Liver (tissue), 9 donors: ENCODE results near the gene CCDC91. TPM values are rescaled to one million over a fixed set of nuclear protein-coding genes. Genes with fewer than 3 reads are reported as not detected.

Source experiments
- DNase-seq: peaks from one replicate; pipeline ENCODE4 v3.0.0-alpha.2; 2017; ENCODE audit warnings: low spot score
- H3K27ac ChIP-seq, 2 donors: one replicate each; pipeline ENCODE4 v1.7.0; 2013; ENCODE audit warnings: inconsistent platforms in 2 of 2, low read length in 2 of 2, control low read depth in 1 of 2, low read depth in 1 of 2, mild to moderate bottlenecking in 1 of 2
- H3K27me3 ChIP-seq, 4 donors: one replicate each; pipeline versions ENCODE4 v1.6.1 to v1.7.0; 2013; ENCODE audit warnings: low read length in 3 of 4, inconsistent platforms in 1 of 4, mild to moderate bottlenecking in 1 of 4, moderate library complexity in 1 of 4; ENCODE audit not compliant: control insufficient read depth in 4 of 4, insufficient read depth in 4 of 4
- H3K36me3 ChIP-seq, 4 donors: one replicate each; pipeline versions ENCODE4 v1.6.1 to v1.7.0; 2013; ENCODE audit warnings: low read length in 3 of 4, mild to moderate bottlenecking in 3 of 4, low read depth in 1 of 4, moderate library complexity in 1 of 4; ENCODE audit not compliant: control insufficient read depth in 4 of 4, insufficient read depth in 3 of 4
- H3K4me1 ChIP-seq, 4 donors: one replicate each; pipeline versions ENCODE4 v1.6.1 to v1.7.0; 2013; ENCODE audit warnings: low read length in 3 of 4, mild to moderate bottlenecking in 3 of 4, moderate library complexity in 1 of 4; ENCODE audit not compliant: control insufficient read depth in 4 of 4, insufficient read depth in 4 of 4
- H3K4me3 ChIP-seq, 3 donors: one replicate each; pipeline versions ENCODE4 v1.6.1 to v1.7.0; 2013; ENCODE audit warnings: low read length in 3 of 3, control low read depth in 1 of 3, low read depth in 1 of 3, mild to moderate bottlenecking in 1 of 3
- H3K9ac ChIP-seq, 2 donors: one replicate each; pipeline ENCODE4 v1.7.0; 2013; ENCODE audit warnings: low read length in 2 of 2, mild to moderate bottlenecking in 2 of 2, moderate library complexity in 2 of 2, control low read depth in 1 of 2, low read depth in 1 of 2
- H3K9me3 ChIP-seq, 4 donors: one replicate each; pipeline versions ENCODE4 v1.6.1 to v1.7.0; 2013; ENCODE audit warnings: low read length in 3 of 4; ENCODE audit not compliant: control insufficient read depth in 4 of 4
- ATF3 ChIP-seq: IDR thresholded peaks from 2 replicates; pipeline ENCODE4 v1.6.1; 2016; ENCODE audit warnings: antibody characterized with exemption
- CTCF ChIP-seq: fragments of 150-350 bp; IDR thresholded peaks from 2 replicates; pipeline ENCODE4 v1.5.1; 2017; ENCODE audit warnings: improper control_type of control experiment, low read depth, low read length; ENCODE audit not compliant: missing input control
- EGR1 ChIP-seq, 2 donors: IDR thresholded peaks; 2 replicates each; pipeline ENCODE4 v1.6.1; 2016 to 2018; ENCODE audit warnings: antibody characterized with exemption in 2 of 2, low read depth in 2 of 2
- FOXA1 ChIP-seq: IDR thresholded peaks from 2 replicates; pipeline ENCODE4 v1.6.1; 2016; ENCODE audit warnings: antibody characterized with exemption
- FOXA2 ChIP-seq: IDR thresholded peaks from 2 replicates; pipeline ENCODE4 v1.6.1; 2016; ENCODE audit warnings: antibody characterized with exemption
- GABPA ChIP-seq, 2 donors: IDR thresholded peaks in 1 of 2; conservative IDR thresholded peaks in 1 of 2; 2 replicates each; pipeline ENCODE4 v1.6.1; 2016; ENCODE audit warnings: antibody characterized with exemption in 2 of 2, mild to moderate bottlenecking in 1 of 2, moderate library complexity in 1 of 2
- HNF4A ChIP-seq, 2 donors: conservative IDR thresholded peaks; 2 replicates each; pipeline ENCODE4 v1.6.1; 2016; ENCODE audit warnings: antibody characterized with exemption in 2 of 2, mild to moderate bottlenecking in 2 of 2
- HNF4G ChIP-seq: IDR thresholded peaks from 2 replicates; pipeline ENCODE4 v1.6.1; 2016; ENCODE audit warnings: antibody characterized with exemption
- JUND ChIP-seq, 2 donors: IDR thresholded peaks; 2 replicates each; pipeline ENCODE4 v1.6.1; 2016; ENCODE audit warnings: antibody characterized with exemption in 2 of 2
- NR2F2 ChIP-seq: IDR thresholded peaks from 2 replicates; pipeline ENCODE4 v1.6.1; 2016; ENCODE audit warnings: antibody characterized with exemption
- RAD21 ChIP-seq, 2 donors: IDR thresholded peaks; 2 replicates each; pipeline ENCODE4 v1.6.1; 2016; ENCODE audit warnings: antibody characterized with exemption in 2 of 2, mild to moderate bottlenecking in 2 of 2
- REST ChIP-seq: IDR thresholded peaks from 2 replicates; pipeline ENCODE4 v1.6.1; 2016; ENCODE audit warnings: antibody characterized with exemption, mild to moderate bottlenecking
- RXRA ChIP-seq, 2 donors: IDR thresholded peaks; 2 replicates each; pipeline ENCODE4 v1.6.1; 2017 to 2018; ENCODE audit warnings: antibody characterized with exemption in 2 of 2, mild to moderate bottlenecking in 1 of 2
- SP1 ChIP-seq: IDR thresholded peaks from 2 replicates; pipeline ENCODE4 v1.6.1; 2018; ENCODE audit warnings: antibody characterized with exemption, mild to moderate bottlenecking
- YY1 ChIP-seq: IDR thresholded peaks from 2 replicates; pipeline ENCODE4 v1.6.1; 2016; ENCODE audit warnings: antibody characterized with exemption, mild to moderate bottlenecking
- WGBS: extraction: QIAGEN DNeasy Blood & Tissue Kit; methylation state at CpG from one replicate; pipeline ENCODE4 v1.1.7; 2013; 5-methylcytosine and 5-hydroxymethylcytosine counted together
- polyA plus RNA-seq, 2 donors: library from polyadenylated mRNA; stranded (reverse) in 1 of 2; unstranded in 1 of 2; fragments of 200-250 nt in 1 of 2; fragments of >200 nt in 1 of 2; fragmentation: Nextera tagmentation in 1 of 2; extraction: Ambion mirVana in 1 of 2; gene quantifications; one replicate each; pipeline versions ENCODE4 v1.2.1 to v1.2.3, GENCODE V29; 2013 to 2015
- total RNA-seq, 2 donors: library from RNA; depleted of rRNA; stranded (reverse); fragments of >200 nt; gene quantifications; one replicate each; pipeline ENCODE4 v1.2.3, GENCODE V29; 2014
- TF ChIP-seq, protein P1 (sequence below): IDR thresholded peaks from 2 replicates; pipeline ENCODE4 v1.6.1; 2016; ENCODE audit warnings: antibody characterized with exemption
- TF ChIP-seq, protein P2 (sequence below): IDR thresholded peaks from 2 replicates; pipeline ENCODE4 v1.6.1; 2016; ENCODE audit warnings: antibody characterized with exemption
- donor health status: healthy.
- donor health status: healthy.
- donor health status: healthy.
- donor health status: healthy.
- donor health status: healthy.

Gene CCDC91
- total and polyA plus RNA-seq, 4 donors = 8.4 to 29.0 (median 15.1) TPM

DNA sequence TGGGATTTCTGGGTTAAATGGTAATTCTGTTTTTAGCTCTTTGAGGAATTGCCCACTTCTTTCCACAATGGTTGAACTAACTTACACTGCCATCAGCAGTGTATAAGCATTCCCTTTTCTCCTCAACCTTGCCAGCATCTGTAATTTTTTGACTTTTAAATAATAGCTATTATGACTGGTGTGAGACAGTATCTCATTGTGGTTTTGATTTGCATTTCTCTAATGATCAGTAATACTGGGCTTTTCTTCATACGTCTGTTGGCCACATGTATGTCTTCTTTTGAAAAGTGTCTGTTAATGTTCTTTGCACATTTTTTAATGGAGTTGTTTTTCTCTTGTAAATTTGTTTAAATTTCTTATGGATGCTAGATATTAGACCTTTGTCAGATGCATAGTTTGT, 323.7 kb downstream of the CCDC91 start (continued):
- TF ChIP-seq REST (no peak), HNF4A (conservative IDR thresholded peaks at IDR 0.05) (no peak), CTCF (no peak), NR2F2 (no peak), HNF4G (no peak), ATF3 (no peak)

- Histone ChIP-seq H3K4me3 (no peak overlapping the region), H3K36me3 (no peaks in the 10 kb centered on the region), H3K4me1 (peaks cover 2 to 8% (median 3%) of the 10 kb centered on the region in 4 donors), H3K9me3 (peaks cover 0 to 1% (median 0%) of the 10 kb centered on the region in 4 donors), H3K27me3 (no peaks in the 10 kb centered on the region), H3K27ac (no peak overlapping the region), H3K9ac (no peak overlapping the region)
- WGBS = 69% methylated on average over 1 of the region's 1 CpG
- no peak for TF ChIP-seq SP1
- no peak for TF ChIP-seq GABPA (IDR thresholded peaks at IDR 0.05 in 1 of 2, conservative IDR thresholded peaks at IDR 0.05 in 1 of 2)
- no peak for TF ChIP-seq NR2F2
- TF ChIP-seq ATF3 = no peak
- TF ChIP-seq EGR1 (IDR thresholded peaks at IDR 0.05; ENCODE audit: low read depth in 2 of 2) = no peak
- TF ChIP-seq RXRA (IDR thresholded peaks at IDR 0.05) = no peak
- TF ChIP-seq REST = no peak
- no peak for TF ChIP-seq RAD21 (IDR thresholded peaks at IDR 0.05)
- no peak for TF ChIP-seq JUND (IDR thresholded peaks at IDR 0.05)
- no peak for TF ChIP-seq HNF4G
- no peak for TF ChIP-seq YY1
- TF ChIP-seq, protein P1, sequence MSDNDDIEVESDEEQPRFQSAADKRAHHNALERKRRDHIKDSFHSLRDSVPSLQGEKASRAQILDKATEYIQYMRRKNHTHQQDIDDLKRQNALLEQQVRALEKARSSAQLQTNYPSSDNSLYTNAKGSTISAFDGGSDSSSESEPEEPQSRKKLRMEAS = no peak
- TF ChIP-seq, protein P2, sequence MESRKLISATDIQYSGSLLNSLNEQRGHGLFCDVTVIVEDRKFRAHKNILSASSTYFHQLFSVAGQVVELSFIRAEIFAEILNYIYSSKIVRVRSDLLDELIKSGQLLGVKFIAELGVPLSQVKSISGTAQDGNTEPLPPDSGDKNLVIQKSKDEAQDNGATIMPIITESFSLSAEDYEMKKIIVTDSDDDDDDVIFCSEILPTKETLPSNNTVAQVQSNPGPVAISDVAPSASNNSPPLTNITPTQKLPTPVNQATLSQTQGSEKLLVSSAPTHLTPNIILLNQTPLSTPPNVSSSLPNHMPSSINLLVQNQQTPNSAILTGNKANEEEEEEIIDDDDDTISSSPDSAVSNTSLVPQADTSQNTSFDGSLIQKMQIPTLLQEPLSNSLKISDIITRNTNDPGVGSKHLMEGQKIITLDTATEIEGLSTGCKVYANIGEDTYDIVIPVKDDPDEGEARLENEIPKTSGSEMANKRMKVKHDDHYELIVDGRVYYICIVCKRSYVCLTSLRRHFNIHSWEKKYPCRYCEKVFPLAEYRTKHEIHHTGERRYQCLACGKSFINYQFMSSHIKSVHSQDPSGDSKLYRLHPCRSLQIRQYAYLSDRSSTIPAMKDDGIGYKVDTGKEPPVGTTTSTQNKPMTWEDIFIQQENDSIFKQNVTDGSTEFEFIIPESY = no peak
- no peak for TF ChIP-seq FOXA2
- TF ChIP-seq FOXA1 = no peak
- no peak for TF ChIP-seq HNF4A (conservative IDR thresholded peaks at IDR 0.05)
- DNase-seq = no peak
Measured at GRCh38 chr12:28517101-28517500, 326.8 kb downstream of the CCDC91 start.
